Kidney epithelial cell (primary cell): ENCODE data around the gene TSPAN10. TPM values are rescaled to one million over a fixed set of nuclear protein-coding genes. Genes with fewer than 3 reads are reported as not detected.

ENCODE experiments used
- DNase-seq: peaks from one replicate; pipeline ENCODE4 v3.0.0-alpha.2; 2010; ENCODE audit warnings: low read depth
- H3K27me3 ChIP-seq: 2 replicates; pipeline ENCODE4 v1.6.0; 2011; ENCODE audit warnings: low read length; ENCODE audit not compliant: control insufficient read depth, insufficient read depth
- H3K36me3 ChIP-seq: 2 replicates; pipeline ENCODE4 v1.5.1; 2011; ENCODE audit warnings: low read length; ENCODE audit not compliant: control insufficient read depth, insufficient read depth
- H3K4me3 ChIP-seq: 2 replicates; pipeline ENCODE4 v1.5.1; 2011; ENCODE audit warnings: low read depth, mild to moderate bottlenecking, control low read depth, low read length
- CTCF ChIP-seq: IDR thresholded peaks from 2 replicates; pipeline ENCODE4 v1.5.1; 2011; ENCODE audit warnings: mild to moderate bottlenecking, moderate library complexity, low read length, control low read depth, inconsistent platforms; ENCODE audit not compliant: insufficient read depth, poor library complexity, severe bottlenecking
- total RNA-seq: library from RNA; depleted of rRNA; stranded (reverse); fragments of >200 nt; gene quantifications from 2 replicates; pipeline ENCODE4 v1.2.3, GENCODE V29; 2015

TSPAN10 gene
- total RNA-seq, 1 donor from 2014 or later: 0.17 TPM

- Histone ChIP-seq H3K4me3 (no peak overlapping the region), H3K27me3 (no peaks in the 10 kb centered on the region), H3K36me3 (no peaks in the 10 kb centered on the region)
- no peak for TF ChIP-seq CTCF
- no peak for DNase-seq
Measured at GRCh38 chr17:81655378-81656117, 18.6 kb downstream of the TSPAN10 start.

GRCh38 chr17:81656118-81656743 lies 19.2 kb downstream of the TSPAN10 start, which contains the start of gene PDE6G:
Gene PDE6G (minus strand): TSS chr17:81656542. CDS start chr17:81653305, 3,237 bp downstream.
- Histone ChIP-seq H3K36me3 (no peaks in the 10 kb centered on the region), H3K27me3 (no peaks in the 10 kb centered on the region), H3K4me3 (no peak within 1 kb of the TSS)
- TF ChIP-seq CTCF: no peak
- DNase-seq: no peak

- Histone ChIP-seq H3K4me3 (no peak overlapping the region), H3K36me3 (no peaks in the 10 kb centered on the region), H3K27me3 (no peaks in the 10 kb centered on the region)
- no peak for DNase-seq
- no peak for TF ChIP-seq CTCF
Measured at GRCh38 chr17:81656835-81657234, 19.8 kb downstream of the TSPAN10 start.

GRCh38 chr17:81659038-81659437 lies 22.0 kb downstream of the TSPAN10 start:
- Histone ChIP-seq H3K4me3 (no peak overlapping the region), H3K36me3 (no peaks in the 10 kb centered on the region), H3K27me3 (no peaks in the 10 kb centered on the region)
- no peak for TF ChIP-seq CTCF
- DNase-seq: no peak

GRCh38 chr17:81660441-81660840 lies 23.4 kb downstream of the TSPAN10 start:
- no peak overlapping the region for H3K4me3 ChIP-seq
- no peak for DNase-seq
- TF ChIP-seq CTCF: no peak

More at GRCh38 chr17:81660441-81660840, 23.4 kb downstream of the TSPAN10 start:
- H3K27me3 ChIP-seq: no peaks in the 10 kb centered on the region
- no peaks in the 10 kb centered on the region for H3K36me3 ChIP-seq
